Glomerular visceral epithelial cell (primary cell): ENCODE results near the gene SPOP.

Experiments
- DNase-seq: peaks from one replicate; pipeline ENCODE4 v3.0.0-alpha.2; 2016; ENCODE audit errors: extremely low spot score

The SPOP gene

GRCh38 chr17:49585422-49586027 lies 92.4 kb downstream of the SPOP start:
- DNase-seq = no peak

GRCh38 chr17:49583889-49584288 lies 94.0 kb downstream of the SPOP start:
- no peak for DNase-seq

- DNase-seq = no peak
Observed at GRCh38 chr17:49583226-49583625, 94.7 kb downstream of the SPOP start.

- DNase-seq = peak; percentile 59
Observed at GRCh38 chr17:49582789-49583188, 95.1 kb downstream of the SPOP start.

- DNase-seq = no peak
Observed at GRCh38 chr17:49582055-49582722, 95.7 kb downstream of the SPOP start.

- DNase-seq = no peak
Observed at GRCh38 chr17:49581648-49581998, 96.3 kb downstream of the SPOP start.

- no peak for DNase-seq
Observed at GRCh38 chr17:49580981-49581647, 96.8 kb downstream of the SPOP start.

GRCh38 chr17:49580055-49580721 lies 97.7 kb downstream of the SPOP start:
- no peak for DNase-seq

- DNase-seq = no peak
Observed at GRCh38 chr17:49579522-49579921, 98.4 kb downstream of the SPOP start.

GRCh38 chr17:49578952-49579500 lies 98.9 kb downstream of the SPOP start:
- DNase-seq = no peak

- no peak for DNase-seq
Observed at GRCh38 chr17:49578414-49578813, 99.5 kb downstream of the SPOP start.

GRCh38 chr17:49577963-49578362 lies 99.9 kb downstream of the SPOP start:
- DNase-seq = no peak

GRCh38 chr17:49577650-49577934 lies 100.3 kb downstream of the SPOP start:
- no peak for DNase-seq

GRCh38 chr17:49576917-49577649 lies 100.8 kb downstream of the SPOP start:
- no peak for DNase-seq

- DNase-seq = peak; percentile 49
Observed at GRCh38 chr17:49576088-49576916, 101.6 kb downstream of the SPOP start.

- DNase-seq = peak; percentile 60
Observed at GRCh38 chr17:49575679-49576087, 102.2 kb downstream of the SPOP start, which contains the start of gene NXPH3. Gene NXPH3, plus strand, starts transcription at chr17:49575871. Its CDS starts 349 bp downstream, at chr17:49576220.

- no peak for DNase-seq
Observed at GRCh38 chr17:49574945-49575678, 102.8 kb downstream of the SPOP start.

- no peak for DNase-seq
Observed at GRCh38 chr17:49574323-49574781, 103.5 kb downstream of the SPOP start.

- no peak for DNase-seq
Observed at GRCh38 chr17:49573510-49574322, 104.2 kb downstream of the SPOP start.
